ENCODE measurements around the gene ITGA11. TPM values are rescaled to one million over a fixed set of nuclear protein-coding genes. Genes with fewer than 3 reads are reported as not detected.

ITGA11 gene
- total RNA-seq, 1 donor from 2014 or later = 0.51 TPM

GRCh38 chr15:68311859-68312557, 120.0 kb downstream of the ITGA11 start:
- Mint-ChIP-seq H3K27ac (ENCODE audit: unreplicated experiment) (no peak overlapping the region), H3K27me3 (ENCODE audit: low read depth) (no peaks in the 10 kb centered on the region), H3K36me3 (ENCODE audit: low read depth) (no peaks in the 10 kb centered on the region), H3K9me3 (no peaks in the 10 kb centered on the region), H3K4me1 (peaks cover 24% of the 10 kb centered on the region), H3K4me3 (no peak overlapping the region)
- DNase-seq (ENCODE audit: low read depth, low spot score) = no peak
- no peak for TF ChIP-seq CTCF (conservative IDR thresholded peaks at IDR 0.05)

GRCh38 chr15:68311464-68311835, 120.5 kb downstream of the ITGA11 start:
- Mint-ChIP-seq H3K9me3 (no peaks in the 10 kb centered on the region), H3K36me3 (ENCODE audit: low read depth) (no peaks in the 10 kb centered on the region), H3K27me3 (ENCODE audit: low read depth) (no peaks in the 10 kb centered on the region), H3K4me1 (peaks cover 26% of the 10 kb centered on the region), H3K27ac (ENCODE audit: unreplicated experiment) (no peak overlapping the region), H3K4me3 (no peak overlapping the region)
- DNase-seq (ENCODE audit: low read depth, low spot score) = no peak
- TF ChIP-seq CTCF (conservative IDR thresholded peaks at IDR 0.05) = no peak

- Mint-ChIP-seq H3K4me1 (peaks cover 29% of the 10 kb centered on the region), H3K27ac (ENCODE audit: unreplicated experiment) (no peak overlapping the region)
These were observed 121.0 kb downstream of the ITGA11 start for GRCh38 chr15:68310804-68311463.

GRCh38 chr15:68310178-68310803, 121.7 kb downstream of the ITGA11 start:
- H3K9me3 Mint-ChIP-seq = no peaks in the 10 kb centered on the region
- no peaks in the 10 kb centered on the region for H3K27me3 Mint-ChIP-seq (ENCODE audit: low read depth)
- H3K36me3 Mint-ChIP-seq (ENCODE audit: low read depth) = no peaks in the 10 kb centered on the region
- no peak for DNase-seq (ENCODE audit: low read depth, low spot score)
- no peak overlapping the region for H3K27ac Mint-ChIP-seq (ENCODE audit: unreplicated experiment)
- H3K4me1 Mint-ChIP-seq = peaks cover 28% of the 10 kb centered on the region
- no peak overlapping the region for H3K4me3 Mint-ChIP-seq
- no peak for TF ChIP-seq CTCF (conservative IDR thresholded peaks at IDR 0.05)

More at GRCh38 chr15:68310804-68311463, 121.0 kb downstream of the ITGA11 start:
- H3K9me3 Mint-ChIP-seq = no peaks in the 10 kb centered on the region
- no peak for TF ChIP-seq CTCF (conservative IDR thresholded peaks at IDR 0.05)
- H3K27me3 Mint-ChIP-seq (ENCODE audit: low read depth) = no peaks in the 10 kb centered on the region
- H3K4me3 Mint-ChIP-seq = no peak overlapping the region
- no peak for DNase-seq (ENCODE audit: low read depth, low spot score)
- H3K36me3 Mint-ChIP-seq (ENCODE audit: low read depth) = no peaks in the 10 kb centered on the region

- TF ChIP-seq CTCF (conservative IDR thresholded peaks at IDR 0.05) = no peak
- DNase-seq (ENCODE audit: low read depth, low spot score) = no peak
- H3K4me1 Mint-ChIP-seq = peaks cover 24% of the 10 kb centered on the region
- H3K36me3 Mint-ChIP-seq (ENCODE audit: low read depth) = no peaks in the 10 kb centered on the region
- H3K27ac Mint-ChIP-seq (ENCODE audit: unreplicated experiment) = no peak overlapping the region
- no peaks in the 10 kb centered on the region for H3K9me3 Mint-ChIP-seq
- no peaks in the 10 kb centered on the region for H3K27me3 Mint-ChIP-seq (ENCODE audit: low read depth)
- no peak overlapping the region for H3K4me3 Mint-ChIP-seq
These were observed 122.9 kb downstream of the ITGA11 start for GRCh38 chr15:68309024-68309423.
